ENCODE results near the gene RIN3.
"Not testable (repeated sequence)": the region's sequence is repeated elsewhere in the genome, so short reads cannot be mapped to it uniquely, and the experiment has no call there.

The RIN3 gene

GRCh38 chr14:92675421-92675820 lies 161.8 kb downstream of the RIN3 start:
- DNase-seq = no peak

GRCh38 chr14:92675976-92676375 lies 162.4 kb downstream of the RIN3 start:
- DNase-seq = no peak

- DNase-seq = no peak
Measured at GRCh38 chr14:92676403-92677086, 163.0 kb downstream of the RIN3 start.

- DNase-seq = no peak
Measured at GRCh38 chr14:92677087-92677668, 163.6 kb downstream of the RIN3 start.

- no peak for DNase-seq
Measured at GRCh38 chr14:92677955-92678354, 164.4 kb downstream of the RIN3 start.

- DNase-seq = no peak
Measured at GRCh38 chr14:92678766-92679165, 165.2 kb downstream of the RIN3 start.

- no peak for DNase-seq
Measured at GRCh38 chr14:92679246-92679645, 165.7 kb downstream of the RIN3 start.

GRCh38 chr14:92680330-92680729 lies 166.7 kb downstream of the RIN3 start:
- DNase-seq = not testable (repeated sequence)

- DNase-seq = peak; percentile 79
Measured at GRCh38 chr14:92680781-92681650, 167.4 kb downstream of the RIN3 start.

GRCh38 chr14:92683041-92683440 lies 169.5 kb downstream of the RIN3 start:
- DNase-seq = no peak

GRCh38 chr14:92684801-92685560 lies 171.4 kb downstream of the RIN3 start:
- DNase-seq = no peak

GRCh38 chr14:92685784-92686355 lies 172.3 kb downstream of the RIN3 start:
- DNase-seq = no peak

- no peak for DNase-seq
Measured at GRCh38 chr14:92686411-92686899, 172.9 kb downstream of the RIN3 start.

GRCh38 chr14:92686900-92687427 lies 173.4 kb downstream of the RIN3 start:
- DNase-seq = peak; percentile 75

- no peak for DNase-seq
Measured at GRCh38 chr14:92687681-92688433, 174.3 kb downstream of the RIN3 start.

- DNase-seq = no peak
Measured at GRCh38 chr14:92688434-92689375, 175.1 kb downstream of the RIN3 start.

GRCh38 chr14:92690171-92691011 lies 176.8 kb downstream of the RIN3 start:
- DNase-seq = no peak

- DNase-seq = no peak
Measured at GRCh38 chr14:92692822-92693226, 179.2 kb downstream of the RIN3 start.

Measured in activated CD8-positive, alpha-beta memory T cell treated with anti-CD3 and anti-CD28 coated beads, Interleukin-2, amount 50 U/mL, for 4 hours (primary cell).